ENCODE measurements around the gene TMCC2.
A peak's percentile ranks its signal among the peaks of the same experiment; 100 is the strongest.

Gene TMCC2

GRCh38 chr1:205241366-205242030 lies 13.8 kb downstream of the TMCC2 start:
- DNase-seq: no peak

DNA sequence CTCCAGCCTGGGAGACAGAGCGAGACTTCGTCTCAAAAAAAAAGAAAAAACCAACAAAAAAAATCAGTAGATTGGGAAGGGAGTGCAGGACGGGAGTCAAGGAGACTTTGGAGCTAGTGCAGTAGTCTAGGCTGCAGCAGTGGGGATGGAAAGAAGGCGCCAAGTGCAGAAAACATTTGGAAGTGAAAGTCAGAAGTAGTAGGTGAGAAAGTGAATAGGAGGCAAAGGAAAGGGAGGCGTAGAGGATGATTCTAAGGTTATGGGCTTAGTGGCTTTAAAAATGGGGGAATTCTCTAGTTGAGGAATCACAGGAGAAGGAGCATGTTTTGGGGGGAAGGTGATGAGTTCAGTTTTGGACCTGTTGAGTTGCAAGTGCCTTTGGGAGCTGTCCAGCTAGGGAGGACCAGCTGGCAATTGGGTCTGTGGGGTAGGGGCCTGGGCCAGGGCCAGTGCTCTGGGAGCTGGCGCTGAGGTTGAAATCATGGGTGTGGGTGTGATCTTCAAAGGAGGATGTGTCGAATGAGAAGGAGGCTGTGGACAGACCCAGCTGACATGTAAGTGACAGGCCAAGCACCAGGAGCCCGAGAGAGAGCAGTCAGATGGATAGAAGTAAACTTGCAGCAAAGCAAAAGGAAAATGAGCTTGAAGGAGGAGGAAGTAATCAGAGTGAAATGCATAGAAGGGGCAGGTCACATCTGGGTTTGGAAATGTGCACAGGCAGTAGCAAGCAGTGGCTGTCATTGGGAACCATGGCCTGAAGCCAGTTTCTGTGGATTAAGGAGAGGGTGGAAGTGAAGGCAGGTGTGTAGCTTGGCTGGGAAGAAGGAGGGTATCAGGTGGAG lies 15.8 kb downstream of the TMCC2 start:
- DNase-seq: no peak

GRCh38 chr1:205244384-205244783 lies 16.6 kb downstream of the TMCC2 start:
- DNase-seq: no peak

DNA sequence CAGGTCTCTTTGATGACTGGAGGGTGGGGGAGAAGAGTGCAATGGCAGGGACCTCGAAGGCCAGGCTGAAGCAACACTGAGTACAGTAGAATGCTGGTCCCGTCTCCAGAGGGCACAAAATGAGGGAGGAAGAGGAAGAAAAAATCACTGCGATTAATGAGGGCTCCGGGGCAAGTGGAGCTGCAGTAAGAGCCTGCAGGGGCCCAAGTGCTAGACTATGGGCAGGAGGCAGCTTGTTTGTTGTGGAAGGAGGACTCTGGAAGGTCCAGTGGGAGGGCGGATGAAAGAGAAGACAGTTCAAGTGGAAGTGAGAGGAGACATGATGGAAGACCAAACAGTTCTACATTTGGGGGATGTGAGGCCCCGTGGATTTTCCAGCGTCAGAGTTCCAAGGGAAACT lies 17.4 kb downstream of the TMCC2 start:
- no peak for DNase-seq

GRCh38 chr1:205246351-205247119 lies 18.8 kb downstream of the TMCC2 start:
- DNase-seq: no peak

DNA sequence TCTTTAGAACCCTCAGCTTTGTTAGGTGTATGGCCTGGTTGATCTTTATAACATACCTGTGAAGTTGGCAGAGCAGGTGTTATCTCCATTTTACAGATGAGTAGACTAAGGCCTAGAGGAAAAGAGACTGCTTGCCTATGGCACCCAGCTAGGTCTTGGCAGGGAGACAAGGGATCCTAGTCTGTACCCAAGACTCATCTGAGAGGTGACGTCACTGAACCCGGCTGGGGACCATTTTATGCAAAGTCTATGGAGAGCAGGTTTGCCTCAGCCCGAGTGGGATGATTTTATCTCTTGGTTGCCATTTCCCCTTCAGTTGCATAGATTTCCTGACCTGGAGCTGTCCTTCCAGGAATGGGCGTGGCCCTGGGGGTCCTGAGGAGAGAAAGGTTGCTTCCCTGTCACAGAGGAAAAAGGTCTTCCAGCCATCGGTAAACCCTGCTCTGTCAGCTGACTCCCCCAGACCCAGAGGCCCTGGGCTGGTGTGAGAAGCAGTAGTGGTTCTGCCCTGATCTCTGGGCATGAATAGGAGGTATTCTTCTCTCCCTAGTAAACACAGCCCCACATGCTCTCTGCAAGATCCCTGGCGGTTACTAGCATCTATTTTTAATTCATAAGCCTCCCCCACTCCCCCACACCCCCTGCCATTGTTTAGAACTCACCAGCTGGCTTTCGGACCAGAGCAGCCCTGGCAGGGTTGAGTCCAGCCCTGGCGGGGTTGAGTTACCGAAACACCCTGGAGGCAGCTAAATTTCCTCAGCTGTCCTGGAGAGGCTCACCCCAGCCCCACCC lies 19.6 kb downstream of the TMCC2 start:
- no peak for DNase-seq

DNA sequence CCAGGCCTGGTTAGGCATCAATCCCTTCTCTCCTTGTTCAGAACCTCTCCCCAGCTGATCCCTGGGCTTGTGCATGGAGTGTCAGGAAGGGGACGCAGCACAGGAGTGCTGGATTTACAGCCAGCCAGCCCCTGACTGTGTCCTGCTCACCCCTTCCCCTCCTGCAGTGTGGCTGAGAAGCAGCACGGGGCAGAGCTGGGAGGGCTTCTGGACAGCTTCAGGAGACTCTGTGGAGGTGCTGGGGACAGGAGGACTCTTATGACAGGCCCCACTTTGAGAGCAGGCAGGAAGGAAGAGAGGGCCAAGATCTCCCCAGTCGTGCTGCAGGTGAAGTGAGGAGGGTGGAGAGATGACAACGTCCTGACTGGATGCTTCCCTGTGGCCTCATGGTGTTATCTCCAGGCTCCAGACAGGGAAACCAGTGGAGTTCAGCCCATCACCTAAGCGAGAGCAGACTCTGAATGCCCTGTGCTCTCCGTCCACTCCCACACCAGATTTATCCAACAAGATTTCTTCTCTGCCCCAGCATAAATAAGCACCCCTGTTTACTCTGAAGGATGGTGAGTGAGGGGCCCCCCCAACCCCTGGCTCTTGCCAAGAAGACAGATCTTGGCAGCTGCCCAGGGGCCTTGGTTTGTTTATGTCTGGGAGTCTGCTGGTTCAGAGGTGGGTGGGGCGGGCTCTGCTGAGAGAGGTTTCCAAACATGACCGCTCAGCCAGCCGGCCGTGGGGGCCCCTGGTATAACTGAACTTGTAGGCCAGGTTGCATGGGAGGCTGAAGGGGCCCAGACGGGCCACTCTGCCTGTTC lies 21.3 kb downstream of the TMCC2 start:
- DNase-seq: no peak

DNA sequence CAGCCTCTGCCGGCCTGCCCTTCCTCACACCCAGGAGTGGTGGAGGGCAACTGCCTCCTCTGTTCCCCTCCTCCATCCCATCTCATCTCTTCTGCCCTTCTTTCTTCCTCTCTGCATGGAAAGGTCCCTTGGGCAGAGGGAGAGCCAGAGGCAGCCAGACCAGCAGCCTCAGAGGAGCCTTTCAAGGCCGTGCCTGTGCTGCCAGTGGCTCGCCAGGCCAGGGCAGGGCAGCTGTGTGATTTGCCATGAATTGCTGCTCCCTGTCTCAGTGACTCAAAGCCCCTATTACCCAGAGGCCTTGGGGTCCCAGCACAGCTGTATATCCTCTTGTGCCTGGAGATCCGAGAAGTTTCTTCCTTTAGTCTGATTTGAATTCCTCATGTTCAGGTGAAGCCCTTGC lies 21.9 kb downstream of the TMCC2 start:
- no peak for DNase-seq

- DNase-seq: no peak
Measured at GRCh38 chr1:205250699-205251098, 23.0 kb downstream of the TMCC2 start.

DNA sequence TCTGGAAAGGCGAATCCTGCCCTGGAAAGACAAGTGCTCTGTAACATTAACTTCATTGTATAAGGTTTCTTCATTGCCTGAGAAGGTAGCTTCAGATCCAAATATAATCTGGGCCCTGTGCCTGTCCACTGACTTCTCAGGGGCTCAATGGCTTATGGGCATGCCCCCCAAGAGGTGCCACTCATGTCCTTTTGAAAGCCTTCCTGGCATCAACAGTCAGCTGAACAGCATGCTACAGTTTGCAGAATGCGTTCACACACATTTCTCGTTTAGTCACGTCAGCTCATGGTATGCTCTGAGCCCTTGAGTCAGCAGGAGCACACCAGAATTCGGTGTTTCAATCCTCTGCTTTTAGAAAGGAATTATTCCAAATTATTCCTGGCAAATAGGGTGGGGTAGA lies 23.8 kb downstream of the TMCC2 start:
- DNase-seq: no peak

GRCh38 chr1:205255941-205256780 lies 28.4 kb downstream of the TMCC2 start:
- DNase-seq: peak; percentile 86

DNA sequence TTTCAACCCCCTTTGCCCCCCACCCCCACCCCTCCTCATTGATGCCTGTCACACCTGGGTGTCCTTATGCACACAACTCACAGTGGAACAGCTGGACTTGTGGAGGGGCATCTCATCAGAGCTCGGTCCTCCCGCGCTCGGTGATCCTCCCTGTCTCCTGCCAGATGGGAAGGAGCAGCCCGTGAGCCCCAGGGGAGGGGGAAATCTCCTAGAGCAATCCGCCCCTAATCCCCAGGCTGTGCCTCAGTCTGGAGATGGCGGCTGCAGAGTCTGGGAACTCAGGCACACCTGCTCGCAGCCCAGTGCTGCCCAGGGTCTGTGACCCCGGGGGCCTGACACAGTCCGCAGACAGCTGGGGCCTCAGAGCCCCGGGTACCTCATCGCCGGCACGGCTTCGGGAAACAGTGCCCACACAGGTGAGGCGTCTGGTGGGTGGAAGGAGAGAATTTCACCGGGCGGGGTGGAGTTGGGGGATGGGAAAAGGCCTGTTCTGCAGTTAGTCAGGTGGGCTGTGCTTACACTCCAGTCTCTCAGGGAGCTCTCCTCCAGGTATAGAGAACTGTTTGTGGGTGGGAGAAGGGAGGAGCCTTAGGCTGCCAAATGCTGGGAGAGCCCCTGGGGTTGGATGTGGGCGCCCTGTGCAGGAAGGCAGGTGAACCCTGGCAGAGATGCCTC lies 29.3 kb downstream of the TMCC2 start:
- no peak for DNase-seq

DNA sequence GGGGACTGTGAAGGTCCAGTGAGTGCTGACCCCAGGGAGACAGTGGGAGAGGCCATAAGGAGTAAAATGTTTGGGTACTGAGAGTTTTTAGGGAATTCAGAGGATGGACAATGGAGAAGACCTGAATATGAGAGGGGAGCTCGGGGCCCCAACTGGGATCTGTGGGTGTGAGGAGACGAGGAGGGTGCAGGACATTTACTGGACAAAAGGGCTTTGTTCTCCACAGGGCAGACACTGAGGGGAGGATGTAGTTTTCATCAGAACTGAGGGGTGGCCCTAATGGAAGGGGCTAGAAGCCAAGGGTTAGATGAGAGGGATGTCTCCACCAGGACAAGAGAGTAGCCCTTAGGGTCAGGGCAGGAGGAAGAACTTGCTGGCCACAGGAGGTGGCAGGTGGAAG lies 30.0 kb downstream of the TMCC2 start:
- DNase-seq: no peak

DNA sequence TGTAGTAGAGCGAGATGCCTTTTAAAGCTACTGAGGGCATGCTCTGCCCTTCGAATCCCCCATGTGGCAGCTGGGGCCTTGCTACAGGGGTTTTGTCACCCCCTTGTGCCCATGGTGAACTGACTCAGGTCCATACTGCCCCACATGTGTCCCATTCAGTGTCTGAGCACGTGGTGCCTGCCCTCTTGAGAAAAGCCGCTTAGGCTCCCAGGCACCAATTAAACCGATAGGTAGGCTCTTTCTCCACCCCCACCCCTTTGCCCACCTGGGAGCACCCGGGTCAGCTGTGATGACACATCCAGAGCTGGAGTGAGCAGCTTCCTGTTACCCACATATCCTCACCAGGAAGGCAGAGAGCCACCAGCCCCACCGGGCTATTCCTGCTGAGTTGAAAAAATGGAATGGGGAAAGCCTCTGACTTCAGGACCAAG lies 30.5 kb downstream of the TMCC2 start:
- no peak for DNase-seq

DNA sequence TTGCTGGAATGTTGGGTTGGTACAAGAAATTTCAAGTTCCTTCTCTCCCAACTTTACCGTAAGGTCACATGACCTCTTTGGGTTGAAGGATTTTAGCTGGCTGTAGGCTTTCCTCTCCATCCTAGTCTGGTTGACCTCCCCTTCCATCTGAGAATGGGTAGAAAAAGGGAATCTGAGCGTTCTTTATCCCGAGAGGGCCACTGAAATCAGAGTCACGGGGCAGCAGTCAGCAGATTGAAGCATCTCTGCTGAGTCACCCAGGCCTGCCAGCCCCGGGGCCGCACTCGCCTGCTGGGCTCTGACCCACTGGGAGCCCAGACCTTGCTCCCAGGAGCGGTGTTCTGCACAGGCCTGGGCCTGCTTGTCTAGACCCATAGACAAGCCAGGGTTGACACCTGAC lies 31.0 kb downstream of the TMCC2 start:
- DNase-seq: no peak

GRCh38 chr1:205259324-205259832 lies 31.6 kb downstream of the TMCC2 start:
- no peak for DNase-seq

GRCh38 chr1:205259998-205260397 lies 32.3 kb downstream of the TMCC2 start:
- no peak for DNase-seq

- no peak for DNase-seq
Measured at GRCh38 chr1:205260948-205261732, 33.4 kb downstream of the TMCC2 start.

GRCh38 chr1:205261946-205262691 lies 34.4 kb downstream of the TMCC2 start:
- DNase-seq: no peak

Measured in activated naive CD4-positive, alpha-beta T cell treated with Interleukin-2 at 50 U/mL for 16 hours (primary cell).